HepG2 (cell line): Measurements from ENCODE around the gene APBB2. TPM values are rescaled to one million over a fixed set of nuclear protein-coding genes. Genes with fewer than 3 reads are reported as not detected.

ENCODE experiments used
- BCL3 ChIP-seq: sonication (generic); formaldehyde crosslinking; IDR thresholded peaks from 2 replicates; pipeline ENCODE4 v1.5.1; 2020; ENCODE audit warnings: mild to moderate bottlenecking, missing genetic modification reagents, moderate library complexity
- ZC3H4 ChIP-seq: sonication (generic); formaldehyde crosslinking; IDR thresholded peaks from 2 replicates; pipeline ENCODE4 v1.4.0; 2020; ENCODE audit warnings: missing genetic modification reagents, borderline replicate concordance
- polyA plus RNA-seq, 8 experiments: library from polyadenylated mRNA; depleted of rRNA in 3 of 8; stranded (reverse) in 7 of 8; unstranded in 1 of 8; fragments of >200 nt; fragmentation: Illumina TruSeq in 4 of 8; extraction: Trizol in 4 of 8; gene quantifications; 2 replicates each; pipeline versions ENCODE4 v1.2.1 to v1.2.3, GENCODE V29; 2011 to 2016; ENCODE audit warnings: low read depth in 4 of 8, missing spikeins in 1 of 8, mixed read lengths in 1 of 8; ENCODE audit not compliant: insufficient read depth in 1 of 8
- total RNA-seq, 5 experiments: library from RNA; depleted of rRNA; stranded (reverse); fragments of >200 nt; fragmentation: Illumina TruSeq; extraction: Trizol; gene quantifications; 2 replicates each; pipeline ENCODE4 v1.2.3, GENCODE V29; 2016; ENCODE audit warnings: low read depth in 1 of 5
- TF ChIP-seq, protein P1 (sequence below): IDR thresholded peaks from 2 replicates; pipeline ENCODE4 v1.6.1; 2016; ENCODE audit warnings: low read depth, missing genetic modification reagents, missing compliant biosample characterization

APBB2 gene
- total and polyA plus RNA-seq, 2 of the 13 experiments (the other 11 are each of a cell fraction or from before 2014, with no cell fraction given) = 11.7 to 17.0 TPM

DNA sequence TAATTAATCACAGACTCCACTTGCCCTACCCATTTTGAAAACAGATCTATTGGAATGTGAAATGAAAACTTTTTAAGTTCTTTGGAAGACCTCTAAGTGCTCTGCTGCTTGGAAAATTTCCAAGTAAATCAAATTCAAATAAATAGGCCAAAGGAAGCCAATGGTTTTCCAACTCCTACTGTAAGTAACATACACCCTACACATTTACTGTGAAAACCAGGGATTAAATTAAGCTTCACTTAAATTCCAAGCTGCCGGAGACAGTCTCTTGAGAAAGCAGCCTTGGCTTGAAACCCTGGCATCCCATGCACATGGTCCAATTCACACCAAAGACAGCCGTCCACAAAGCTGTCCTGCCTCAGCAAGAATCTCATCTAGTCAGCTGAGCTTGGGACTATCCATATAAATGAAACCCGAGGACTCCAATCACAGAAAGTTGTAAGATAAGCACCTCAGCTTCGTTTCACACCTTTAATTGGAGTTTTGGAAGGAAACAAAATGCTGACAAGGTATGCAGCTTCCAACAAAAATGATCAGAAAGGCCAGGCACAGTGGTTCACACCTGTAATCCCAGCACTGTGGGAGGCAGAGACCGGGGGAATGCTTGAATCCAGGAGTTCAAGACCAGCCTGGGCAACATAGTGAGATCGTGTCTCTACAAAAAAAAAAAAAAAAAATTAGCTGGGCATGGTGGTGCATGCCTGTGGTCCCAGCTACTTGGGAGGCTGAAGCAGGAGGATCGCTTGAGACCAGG, 88.6 kb downstream of the APBB2 start (continued):
- TF ChIP-seq, protein P1, sequence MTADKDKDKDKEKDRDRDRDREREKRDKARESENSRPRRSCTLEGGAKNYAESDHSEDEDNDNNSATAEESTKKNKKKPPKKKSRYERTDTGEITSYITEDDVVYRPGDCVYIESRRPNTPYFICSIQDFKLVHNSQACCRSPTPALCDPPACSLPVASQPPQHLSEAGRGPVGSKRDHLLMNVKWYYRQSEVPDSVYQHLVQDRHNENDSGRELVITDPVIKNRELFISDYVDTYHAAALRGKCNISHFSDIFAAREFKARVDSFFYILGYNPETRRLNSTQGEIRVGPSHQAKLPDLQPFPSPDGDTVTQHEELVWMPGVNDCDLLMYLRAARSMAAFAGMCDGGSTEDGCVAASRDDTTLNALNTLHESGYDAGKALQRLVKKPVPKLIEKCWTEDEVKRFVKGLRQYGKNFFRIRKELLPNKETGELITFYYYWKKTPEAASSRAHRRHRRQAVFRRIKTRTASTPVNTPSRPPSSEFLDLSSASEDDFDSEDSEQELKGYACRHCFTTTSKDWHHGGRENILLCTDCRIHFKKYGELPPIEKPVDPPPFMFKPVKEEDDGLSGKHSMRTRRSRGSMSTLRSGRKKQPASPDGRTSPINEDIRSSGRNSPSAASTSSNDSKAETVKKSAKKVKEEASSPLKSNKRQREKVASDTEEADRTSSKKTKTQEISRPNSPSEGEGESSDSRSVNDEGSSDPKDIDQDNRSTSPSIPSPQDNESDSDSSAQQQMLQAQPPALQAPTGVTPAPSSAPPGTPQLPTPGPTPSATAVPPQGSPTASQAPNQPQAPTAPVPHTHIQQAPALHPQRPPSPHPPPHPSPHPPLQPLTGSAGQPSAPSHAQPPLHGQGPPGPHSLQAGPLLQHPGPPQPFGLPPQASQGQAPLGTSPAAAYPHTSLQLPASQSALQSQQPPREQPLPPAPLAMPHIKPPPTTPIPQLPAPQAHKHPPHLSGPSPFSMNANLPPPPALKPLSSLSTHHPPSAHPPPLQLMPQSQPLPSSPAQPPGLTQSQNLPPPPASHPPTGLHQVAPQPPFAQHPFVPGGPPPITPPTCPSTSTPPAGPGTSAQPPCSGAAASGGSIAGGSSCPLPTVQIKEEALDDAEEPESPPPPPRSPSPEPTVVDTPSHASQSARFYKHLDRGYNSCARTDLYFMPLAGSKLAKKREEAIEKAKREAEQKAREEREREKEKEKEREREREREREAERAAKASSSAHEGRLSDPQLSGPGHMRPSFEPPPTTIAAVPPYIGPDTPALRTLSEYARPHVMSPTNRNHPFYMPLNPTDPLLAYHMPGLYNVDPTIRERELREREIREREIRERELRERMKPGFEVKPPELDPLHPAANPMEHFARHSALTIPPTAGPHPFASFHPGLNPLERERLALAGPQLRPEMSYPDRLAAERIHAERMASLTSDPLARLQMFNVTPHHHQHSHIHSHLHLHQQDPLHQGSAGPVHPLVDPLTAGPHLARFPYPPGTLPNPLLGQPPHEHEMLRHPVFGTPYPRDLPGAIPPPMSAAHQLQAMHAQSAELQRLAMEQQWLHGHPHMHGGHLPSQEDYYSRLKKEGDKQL (CRISPR knock-in tag) = no peak
- TF ChIP-seq BCL3 = no peak
- TF ChIP-seq ZC3H4 (CRISPR knock-in tag) = no peak
